GM12864 (cell line): ENCODE data around the gene IMPA2.

ENCODE experiments used
- DNase-seq: peaks from one replicate; pipeline ENCODE4 v3.0.0-alpha.2; 2011; ENCODE audit warnings: low read depth
- H3K4me3 ChIP-seq: 2 replicates; pipeline ENCODE4 v1.5.1; 2011; ENCODE audit warnings: mild to moderate bottlenecking, low read depth, low read length, control low read depth
- CTCF ChIP-seq: IDR thresholded peaks from 2 replicates; pipeline ENCODE4 v1.5.1; 2011; ENCODE audit warnings: low read depth, mild to moderate bottlenecking, moderate library complexity, low read length, control low read depth, inconsistent platforms; ENCODE audit errors: missing control alignments

Gene IMPA2

GRCh38 chr18:12003894-12004293, 22.6 kb downstream of the IMPA2 start:
- DNase-seq: no peak
- TF ChIP-seq CTCF: no peak
- H3K4me3 ChIP-seq: no peak overlapping the region

- no peak overlapping the region for H3K4me3 ChIP-seq
- TF ChIP-seq CTCF: no peak
- DNase-seq: no peak
Measured at GRCh38 chr18:12005538-12006487, 24.5 kb downstream of the IMPA2 start.

- H3K4me3 ChIP-seq: no peak overlapping the region
- TF ChIP-seq CTCF: no peak
- no peak for DNase-seq
Measured at GRCh38 chr18:12006488-12006840, 25.2 kb downstream of the IMPA2 start.

- no peak for TF ChIP-seq CTCF
- no peak for DNase-seq
- H3K4me3 ChIP-seq: no peak overlapping the region
Measured at GRCh38 chr18:12007063-12007462, 25.8 kb downstream of the IMPA2 start.

- no peak for DNase-seq
- no peak overlapping the region for H3K4me3 ChIP-seq
- TF ChIP-seq CTCF: no peak
Measured at GRCh38 chr18:12008181-12008767, 27.0 kb downstream of the IMPA2 start.

- no peak for DNase-seq
- no peak for TF ChIP-seq CTCF
- no peak overlapping the region for H3K4me3 ChIP-seq
Measured at GRCh38 chr18:12008842-12009580, 27.7 kb downstream of the IMPA2 start.
